NCI-H526 (cell line): ENCODE data around the gene CNTROB.

Experiments
- DNase-seq, 2 experiments: peaks; one replicate each; lab custom pipeline; 2025; lab: John Stamatoyannopoulos, UW

Gene CNTROB

DNA sequence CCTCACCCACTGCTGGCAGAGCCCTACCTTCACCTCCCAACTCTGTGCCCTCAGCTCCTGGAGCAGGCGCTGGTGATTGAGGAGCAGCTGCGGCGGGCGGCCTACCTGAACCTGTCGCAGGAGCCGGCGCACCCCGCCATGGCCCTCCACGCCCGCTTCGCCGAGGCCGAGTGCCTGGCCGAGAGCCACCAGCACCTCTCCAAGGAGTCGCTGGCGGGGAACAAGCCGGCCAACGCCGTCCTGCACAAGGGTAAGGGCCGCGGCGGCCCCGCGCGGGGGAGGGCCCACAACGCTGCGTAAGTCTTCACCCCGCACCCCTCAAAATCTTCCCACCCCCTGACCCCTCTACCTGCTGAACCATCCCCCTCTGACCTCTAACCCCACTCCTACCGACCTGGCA lies 22.9 kb upstream of the CNTROB start:
- no peak for DNase-seq

- no peak for DNase-seq
Observed at GRCh38 chr17:7910281-7910680, 21.7 kb upstream of the CNTROB start.

- DNase-seq: no peak
Observed at GRCh38 chr17:7910711-7911110, 21.3 kb upstream of the CNTROB start.

GRCh38 chr17:7911116-7911515 lies 20.9 kb upstream of the CNTROB start:
- DNase-seq: no peak

GRCh38 chr17:7912927-7913524 lies 19.0 kb upstream of the CNTROB start:
- peak in 1 of 2 experiments; percentile 51 for DNase-seq

DNA sequence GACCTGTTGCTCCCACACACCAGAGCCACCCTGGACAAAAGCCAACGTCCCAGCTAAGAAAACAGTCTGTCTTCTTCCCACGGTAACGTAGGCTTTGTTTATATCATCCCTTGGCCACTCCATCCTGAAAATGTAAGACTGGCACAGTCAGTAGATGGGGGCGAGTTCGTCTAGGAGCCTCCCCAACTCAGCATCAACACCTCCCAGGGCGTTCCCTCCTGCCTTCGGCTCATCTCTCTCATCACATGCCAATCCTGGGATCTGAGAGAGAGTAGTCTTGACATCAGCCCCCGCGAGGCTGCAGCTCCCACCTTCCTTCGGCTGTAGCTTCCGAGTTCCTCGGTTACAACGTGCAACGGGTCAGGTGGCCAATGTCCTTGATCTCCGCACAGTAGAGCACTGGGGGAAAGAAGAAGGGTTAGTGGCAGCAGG lies 16.8 kb upstream of the CNTROB start:
- DNase-seq: no peak

DNA sequence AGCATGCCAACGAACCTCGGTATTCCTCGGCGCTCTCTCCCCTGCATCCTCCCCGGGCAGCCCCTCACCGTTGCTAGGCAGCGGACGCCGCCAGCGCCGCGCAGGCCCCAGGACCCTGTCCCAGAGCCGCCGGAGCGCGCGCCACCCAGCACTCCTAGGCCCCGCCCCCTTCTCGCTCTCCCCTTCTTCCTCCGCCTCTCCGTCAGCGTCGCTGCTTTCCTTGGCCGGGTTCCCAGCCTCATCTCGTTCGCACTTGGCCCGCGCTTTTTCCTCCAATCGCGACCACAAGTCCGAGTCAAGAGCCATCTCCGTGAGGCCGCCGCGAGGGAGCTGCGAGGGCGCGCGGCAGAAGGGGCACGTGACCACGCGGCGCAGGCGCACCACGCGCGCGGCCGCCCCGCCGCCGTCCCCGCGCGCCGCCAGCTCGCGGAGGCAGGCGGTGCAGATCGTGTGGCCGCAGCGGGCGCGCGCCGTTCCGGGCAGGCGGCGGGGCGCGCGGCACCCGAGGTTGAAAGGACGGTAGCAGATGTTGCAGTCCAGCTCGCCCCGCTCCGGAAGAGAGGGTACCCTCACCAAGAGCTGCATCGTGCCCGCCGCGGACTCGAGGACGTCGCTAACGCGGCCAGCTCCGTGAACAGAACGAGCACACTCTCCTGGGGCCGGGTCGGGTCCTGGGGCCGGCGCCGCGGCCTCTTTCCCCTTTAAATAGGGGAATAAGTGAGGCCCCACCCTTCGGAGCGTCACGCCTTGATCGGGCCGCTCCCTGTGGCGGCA lies 16.2 kb upstream of the CNTROB start, which contains the start of gene RNF227:
TSS of gene RNF227 (minus strand) at position 679 of the 774 bp plus-strand sequence. CDS start at position 585, 94 bp downstream.
- peak; percentile 64 to 93 for DNase-seq

DNA sequence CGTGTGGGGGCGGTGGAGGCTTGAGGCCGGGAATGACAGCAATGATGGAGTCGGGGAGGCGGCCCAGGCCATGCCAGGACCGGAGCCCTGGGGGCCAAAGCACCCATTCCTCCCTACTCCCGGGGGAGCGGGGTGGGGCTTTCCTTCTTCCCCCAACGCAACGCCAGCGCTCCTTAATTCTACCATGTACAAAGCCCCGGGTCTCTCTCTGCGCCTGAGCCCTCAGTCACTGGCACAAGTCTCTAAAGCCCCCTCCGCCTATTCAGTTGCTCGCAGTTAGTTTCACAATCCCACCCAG lies 15.7 kb upstream of the CNTROB start:
- no peak for DNase-seq

DNA sequence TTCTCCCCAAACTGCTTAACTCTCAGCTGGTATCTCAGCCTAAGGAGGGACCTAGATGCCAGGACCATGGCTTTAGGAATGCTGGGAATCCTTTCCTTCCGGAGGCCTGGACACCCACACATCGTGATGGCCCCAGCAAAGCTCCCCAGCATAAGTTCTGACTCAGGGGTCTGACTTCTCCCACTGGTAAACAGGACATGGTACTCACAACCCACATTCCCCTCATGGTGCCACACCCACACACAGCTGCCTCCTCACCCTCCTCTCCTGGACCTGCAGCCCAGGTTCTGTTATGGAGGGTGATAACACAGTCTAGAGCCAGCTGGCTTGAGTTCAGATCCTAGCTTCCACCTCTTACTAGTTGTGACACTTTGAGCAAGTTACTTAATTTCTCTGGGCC lies 15.2 kb upstream of the CNTROB start:
- no peak for DNase-seq

GRCh38 chr17:7922269-7922844 lies 9.6 kb upstream of the CNTROB start:
- no peak for DNase-seq

DNA sequence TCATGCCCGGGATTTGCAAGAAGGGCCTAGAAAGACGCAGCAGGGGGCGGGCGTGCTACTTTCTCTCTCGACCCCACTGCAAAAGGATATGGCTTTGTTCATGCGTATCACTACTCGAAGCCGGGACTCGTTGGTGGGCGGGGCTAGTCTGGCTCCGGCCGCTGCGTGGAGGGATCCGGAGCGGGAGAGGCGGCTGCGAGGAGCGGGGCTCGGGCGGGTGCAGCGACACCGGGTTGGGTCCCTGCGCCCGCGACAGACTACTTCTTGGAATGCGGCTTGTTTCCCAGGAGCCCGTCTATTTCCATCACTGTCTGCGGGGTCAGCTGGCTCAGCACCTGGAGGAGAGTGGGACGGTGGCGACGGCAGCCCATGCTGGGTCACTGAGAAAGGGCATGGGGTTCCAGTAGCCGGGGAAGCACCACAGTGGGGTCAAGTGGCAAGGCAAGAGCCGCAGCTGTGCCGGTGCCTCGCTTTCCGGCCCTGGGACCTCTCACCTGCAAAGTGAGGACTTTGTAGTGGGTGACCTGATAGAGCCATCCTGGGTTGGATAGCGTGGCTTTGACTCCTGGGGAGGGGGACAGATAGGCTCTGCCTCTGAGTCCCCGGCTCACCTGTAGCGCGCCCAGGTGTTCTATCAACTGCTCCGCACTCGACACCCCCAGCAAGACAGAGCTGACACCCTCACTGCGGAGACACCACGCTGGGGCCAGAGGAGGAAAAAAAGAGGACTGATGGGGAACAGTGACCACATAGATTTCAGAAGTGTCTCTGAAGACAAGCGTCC lies 9.0 kb upstream of the CNTROB start:
- DNase-seq: peak in 1 of 2 experiments; percentile 57

- no peak for DNase-seq
Observed at GRCh38 chr17:7927596-7927995, 4.4 kb upstream of the CNTROB start.

DNA sequence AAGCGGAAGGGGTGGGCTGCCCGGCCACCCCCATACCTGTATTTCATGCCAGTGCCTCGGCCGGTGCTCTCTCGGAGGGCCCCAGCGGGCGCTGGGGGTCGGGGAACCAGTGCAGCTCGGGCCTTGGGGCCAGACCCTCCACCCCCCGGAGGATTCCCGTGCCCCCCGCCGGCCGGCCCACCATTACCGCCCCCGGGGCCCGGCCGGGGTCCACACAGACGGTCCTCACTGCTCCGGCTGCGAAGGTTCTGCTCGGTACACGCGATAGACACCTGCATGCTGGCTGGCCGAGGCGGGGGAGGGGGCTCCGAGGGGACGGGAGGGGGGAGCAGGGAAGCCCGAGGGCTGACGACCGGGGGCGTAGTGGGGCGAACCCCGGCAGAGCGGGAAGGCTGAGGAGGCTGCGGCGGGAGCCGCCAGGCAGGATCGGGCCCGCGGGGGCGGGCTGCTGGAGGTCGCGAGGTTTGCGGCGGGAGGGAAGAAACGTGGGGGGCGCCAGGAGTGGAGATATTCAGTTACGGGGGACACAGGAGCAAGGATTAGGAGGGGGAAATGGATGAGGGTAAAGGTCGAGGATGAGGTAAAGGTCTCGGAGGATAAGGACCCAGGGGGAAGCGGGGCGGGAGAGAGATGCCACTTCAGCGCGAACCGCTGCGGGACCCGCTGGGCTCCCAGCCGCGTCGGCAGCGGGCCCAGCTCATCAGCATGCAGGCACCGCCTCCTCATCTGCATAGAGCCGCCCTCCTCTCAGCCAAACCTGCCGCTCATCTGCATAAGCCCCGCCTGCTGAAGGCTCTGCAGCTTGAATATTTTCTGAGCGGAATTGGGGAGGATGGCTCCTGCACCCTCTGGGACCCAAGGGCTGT lies 2.6 kb upstream of the CNTROB start, which contains the start of gene KCNAB3:
TSS of gene KCNAB3 (minus strand) at position 699 of the 866 bp plus-strand sequence. CDS start at position 278, 421 bp downstream.
- no peak for DNase-seq

DNA sequence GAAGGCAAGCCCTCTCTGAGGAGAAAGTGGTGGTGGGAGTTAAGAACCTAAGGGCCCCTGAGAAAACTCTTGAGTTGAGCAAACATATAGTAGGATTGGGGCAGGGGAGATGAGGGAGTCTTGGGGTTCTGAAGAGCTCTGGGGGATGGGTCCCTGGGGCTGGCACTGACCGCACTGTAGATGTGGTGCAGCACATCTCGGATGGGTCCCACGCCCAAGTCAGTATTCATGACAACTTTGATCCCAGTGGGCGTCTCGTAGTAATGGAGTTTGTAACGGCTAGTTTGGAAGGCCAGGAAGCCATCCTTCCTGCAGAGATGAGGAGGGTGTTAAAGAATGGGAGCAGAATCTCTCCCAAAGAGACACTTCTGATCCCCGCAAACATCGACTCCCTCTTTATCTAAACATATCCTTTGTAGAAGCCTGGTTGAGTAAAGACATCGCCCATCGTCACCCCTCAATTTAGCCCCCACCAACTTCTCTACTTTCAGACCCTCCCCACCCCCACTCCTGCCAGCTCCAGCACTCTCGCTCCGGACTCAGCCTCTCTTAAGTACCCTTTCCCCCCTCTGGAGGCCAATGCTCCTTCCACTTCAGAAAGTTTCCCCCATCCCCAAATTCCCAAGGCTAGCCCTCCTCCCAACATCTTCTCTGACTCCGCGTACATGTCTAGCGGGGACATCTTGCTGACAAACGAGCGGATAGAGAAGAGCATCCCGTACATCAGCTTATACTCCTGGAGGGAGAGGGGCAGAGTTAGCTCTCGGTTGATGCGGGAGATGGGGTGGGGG lies 970 bp upstream of the CNTROB start:
- no peak for DNase-seq

DNA sequence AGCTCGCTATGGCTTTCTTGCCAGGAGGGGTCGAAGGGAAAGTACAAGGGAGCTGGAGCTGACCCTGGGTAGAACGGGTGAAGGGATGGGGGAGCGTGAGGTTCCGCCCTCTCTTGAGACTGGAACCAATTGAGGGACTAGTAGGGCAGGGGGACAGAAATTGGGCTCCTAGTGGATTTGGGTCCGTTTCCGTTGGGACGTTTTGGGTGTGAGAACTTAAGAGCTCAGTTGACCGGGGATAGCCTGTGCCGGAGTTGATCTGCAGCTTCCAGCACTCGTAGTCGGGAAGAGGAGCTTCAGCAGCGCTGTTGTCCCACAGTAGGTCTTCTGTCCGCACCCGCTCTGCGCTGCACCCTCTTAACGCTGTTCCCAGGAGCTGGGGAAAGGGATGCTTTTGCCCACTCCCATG lies 481 bp downstream of the CNTROB start:
- DNase-seq: peak in 1 of 2 experiments; percentile 33

GRCh38 chr17:7932949-7933348 lies 943 bp downstream of the CNTROB start:
- DNase-seq: peak in 1 of 2 experiments; percentile 22

GRCh38 chr17:7935859-7936258 lies 3.9 kb downstream of the CNTROB start:
- DNase-seq: no peak

GRCh38 chr17:7940034-7940433 lies 8.0 kb downstream of the CNTROB start:
- DNase-seq: no peak

GRCh38 chr17:7940743-7941142 lies 8.7 kb downstream of the CNTROB start:
- no peak for DNase-seq

GRCh38 chr17:7943291-7943690 lies 11.3 kb downstream of the CNTROB start:
- no peak for DNase-seq

DNA sequence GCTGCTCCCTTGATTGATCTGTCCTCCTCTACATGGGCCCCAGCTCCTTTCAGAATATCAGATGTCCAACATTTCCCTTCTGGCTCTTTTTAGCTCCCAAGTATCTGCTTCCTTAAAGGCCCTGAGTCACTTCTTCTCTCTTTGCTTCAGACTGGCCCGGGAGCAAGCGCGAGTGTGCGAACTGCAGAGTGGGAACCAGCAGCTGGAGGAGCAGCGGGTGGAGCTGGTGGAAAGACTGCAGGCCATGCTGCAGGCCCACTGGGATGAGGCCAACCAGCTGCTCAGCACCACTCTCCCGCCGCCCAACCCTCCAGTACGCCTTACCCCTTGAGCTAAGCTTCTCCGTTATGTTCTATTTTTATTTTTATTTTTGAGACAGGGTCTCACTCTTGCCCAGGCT lies 12.3 kb downstream of the CNTROB start:
- no peak for DNase-seq
